Measurements from ENCODE around the gene SIRPA. TPM values are rescaled to one million over a fixed set of nuclear protein-coding genes. Genes with fewer than 3 reads are reported as not detected.

Gene SIRPA
- total and polyA plus RNA-seq, 2 of the 4 experiments (the other 2 are of a cell fraction), result 9.9 to 40.2 TPM

GRCh38 chr20:1875762-1876161, 19.4 kb upstream of the SIRPA start:
- 57% methylated on average over 3 of the region's 7 CpGs; no CpG with 5 or more reads in 1 of the 2 experiments for WGBS, 2 experiments (ENCODE audit: extremely low coverage in 2 of 2, insufficient read length in 1 of 2)
- H2AK5ac ChIP-seq (ENCODE audit: low read depth, low read length), result no peak overlapping the region
- H3K4ac ChIP-seq (ENCODE audit: low read depth, low read length), result no peak overlapping the region
- H2AK9ac ChIP-seq (replicated peaks; ENCODE audit: low read depth, low read length, poor library complexity), result peak overlapping the region; percentile 39
- no peaks in the 10 kb centered on the region for H4K20me1 ChIP-seq (ENCODE audit: insufficient read depth, low read length)
- 0 out of 2 replicates have a peak, but pooled peaks cover 2% of the 10 kb centered on the region for H3K9me3 ChIP-seq (ENCODE audit: control insufficient read depth, insufficient read depth, low read length)
- no peak overlapping the region for H3K56ac ChIP-seq (ENCODE audit: extremely low read depth, insufficient read depth, low read length)
- dilution Hi-C loops (cut with HindIII; ENCODE audit: low sequenced_read_pairs, unreplicated experiment), result no loop called here
- no peak overlapping the region for H3K4me3 ChIP-seq (ENCODE audit: insufficient read depth, low read depth, low read length)
- TF ChIP-seq POLR2A (IDR thresholded peaks at IDR 0.05; ENCODE audit: low read depth, low read length) (no peak), SMC3 (IDR thresholded peaks at IDR 0.05; ENCODE audit: low read depth, low read length) (no peak), RCOR1 (IDR thresholded peaks at IDR 0.05; ENCODE audit: insufficient replicate concordance, low read length) (no peak), USF2 (IDR thresholded peaks at IDR 0.05; ENCODE audit: low read depth, low read length) (no peak), FOS (IDR thresholded peaks at IDR 0.05; ENCODE audit: low read depth, low read length) (no peak), MXI1 (IDR thresholded peaks at IDR 0.05; ENCODE audit: borderline replicate concordance, low read depth, low read length) (no peak), ELK1 (IDR thresholded peaks at IDR 0.05; ENCODE audit: borderline replicate concordance, low read depth, low read length) (no peak), NFE2L2 (IDR thresholded peaks at IDR 0.05; ENCODE audit: low read depth, low read length) (no peak), BHLHE40 (IDR thresholded peaks at IDR 0.05; ENCODE audit: low read depth, low read length) (no peak), CHD1 (IDR thresholded peaks at IDR 0.05; ENCODE audit: low read depth, low read length) (no peak), RAD21 (IDR thresholded peaks at IDR 0.05; ENCODE audit: low read length) (no peak), MAFK (IDR thresholded peaks at IDR 0.05; ENCODE audit: low read depth, low read length) (no peak), CTCF (conservative IDR thresholded peaks at IDR 0.05; ENCODE audit: low read depth, low read length) (no peak), RFX5 (IDR thresholded peaks at IDR 0.05; ENCODE audit: low read depth, low read length) (no peak), CEBPB (IDR thresholded peaks at IDR 0.05; ENCODE audit: low read depth, low read length) (no peak)
- H3K4me2 ChIP-seq (ENCODE audit: low read depth, low read length), result no peak overlapping the region
- H4K5ac ChIP-seq (ENCODE audit: low read depth, low read length), result no peak overlapping the region
- peaks cover 4% of the 10 kb centered on the region; the same call in 1 of the 2 replicates for H3K27me3 ChIP-seq (ENCODE audit: control insufficient read depth, insufficient read depth, low read length)
- H2BK5ac ChIP-seq (ENCODE audit: low read depth, low read length, poor library complexity, severe bottlenecking), result no peak overlapping the region
- H4K8ac ChIP-seq (ENCODE audit: low read depth in 2 of 2, low read length in 2 of 2), result no peak overlapping the region
- ChIA-PET POLR2A (ENCODE audit: unreplicated experiment) (no interaction called here), CTCF (no interaction called here)
- H3K79me1 ChIP-seq (ENCODE audit: low read depth in 1 of 2, low read length in 2 of 2), result no peaks in the 10 kb centered on the region
- no peak overlapping the region for H4K91ac ChIP-seq (ENCODE audit: insufficient read depth, low read depth, low read length)
- H2BK120ac ChIP-seq (ENCODE audit: low read depth, low read length), result no peak overlapping the region
- H3K27ac ChIP-seq (ENCODE audit: insufficient read depth, low read length), result no peak overlapping the region
- peaks cover 3% of the 10 kb centered on the region; the same call in 1 of the 2 replicates for H3K9me1 ChIP-seq (ENCODE audit: insufficient read depth, low read length)
- BruUV-seq (replicated peaks), result no TSS peak
- no peaks in the 10 kb centered on the region for H3K36me3 ChIP-seq (ENCODE audit: control insufficient read depth, insufficient read depth, low read length)
- H2BK15ac ChIP-seq (ENCODE audit: low read depth, low read length), result no peak overlapping the region
- DNase-seq (no peak), ATAC-seq (ENCODE audit: low read depth) (no peak)
- in situ Hi-C loops (cut with MboI; ENCODE audit: low sequenced_read_pairs), result no loop called here
- no peak overlapping the region for H3K9ac ChIP-seq (ENCODE audit: low read depth, low read length)
- no peak overlapping the region for H3K18ac ChIP-seq (ENCODE audit: low read depth, low read length)
- no peak overlapping the region for H3K23ac ChIP-seq (ENCODE audit: low read depth, low read length)
- intact Hi-C loops (cut with micrococcal nuclease), result no loop called here
- no peak overlapping the region for H3K14ac ChIP-seq (replicated peaks; ENCODE audit: low read depth, low read length)
- no peak overlapping the region for H2AFZ ChIP-seq (replicated peaks; ENCODE audit: low read length, poor library complexity)
- H2BK20ac ChIP-seq (ENCODE audit: low read depth, low read length), result no peak overlapping the region
- peaks cover 7% of the 10 kb centered on the region for H3K4me1 ChIP-seq (ENCODE audit: control insufficient read depth, insufficient read depth, low read length)
